ENCODE measurements around the gene CELF5. TPM values are rescaled to one million over a fixed set of nuclear protein-coding genes. Genes with fewer than 3 reads are reported as not detected.
A peak's percentile ranks its signal among the peaks of the same experiment; 100 is the strongest.
"Not testable (repeated sequence)": the region's sequence is repeated elsewhere in the genome, so short reads cannot be mapped to it uniquely, and the experiment has no call there.

Gene CELF5
- total RNA-seq, 1 donor from 2014 or later = not detected

- DNase-seq (ENCODE audit: low spot score in 2 of 2) = no peak
- TF ChIP-seq CTCF (IDR thresholded peaks at IDR 0.05) = peak; percentile 40 to 68 (median 64)
Measured at GRCh38 chr19:3324405-3324856, 100.0 kb downstream of the CELF5 start.

GRCh38 chr19:3325451-3325850 is 101.0 kb downstream of the CELF5 start:
- Histone ChIP-seq H3K9me3 (no peaks in the 10 kb centered on the region), H3K27ac (no peak overlapping the region), H3K36me3 (no peaks in the 10 kb centered on the region), H3K27me3 (no peaks in the 10 kb centered on the region), H3K4me1 (no peaks in the 10 kb centered on the region), H3K4me3 (no peak overlapping the region)
- DNase-seq (ENCODE audit: low spot score in 2 of 2) = no peak
- no peak for TF ChIP-seq CTCF (IDR thresholded peaks at IDR 0.05)
- intact Hi-C loops (cut with DNase I) = no loop called here

More at GRCh38 chr19:3324405-3324856, 100.0 kb downstream of the CELF5 start:
- intact Hi-C loops (cut with DNase I) = no loop called here
- no peaks in the 10 kb centered on the region for H3K9me3 ChIP-seq
- no peak overlapping the region for H3K27ac ChIP-seq
- no peaks in the 10 kb centered on the region for H3K36me3 ChIP-seq
- H3K4me1 ChIP-seq = no peaks in the 10 kb centered on the region
- H3K4me3 ChIP-seq = no peak overlapping the region
- H3K27me3 ChIP-seq = no peaks in the 10 kb centered on the region

GRCh38 chr19:3328743-3329142 is 104.3 kb downstream of the CELF5 start:
- Histone ChIP-seq H3K27ac (no peak overlapping the region), H3K27me3 (no peaks in the 10 kb centered on the region)
- intact Hi-C loops (cut with DNase I) = no loop called here

GRCh38 chr19:3330047-3330446 is 105.6 kb downstream of the CELF5 start:
- Histone ChIP-seq H3K36me3 (no peaks in the 10 kb centered on the region), H3K9me3 (no peaks in the 10 kb centered on the region), H3K4me3 (no peak overlapping the region), H3K4me1 (peaks cover 2 to 11% of the 10 kb centered on the region in 2 donors), H3K27ac (no peak overlapping the region), H3K27me3 (no peaks in the 10 kb centered on the region)
- intact Hi-C loops (cut with DNase I) = no loop called here
- DNase-seq (ENCODE audit: low spot score in 2 of 2) = no peak
- no peak for TF ChIP-seq CTCF (IDR thresholded peaks at IDR 0.05)

More at GRCh38 chr19:3328743-3329142, 104.3 kb downstream of the CELF5 start:
- no peak for TF ChIP-seq CTCF (IDR thresholded peaks at IDR 0.05)
- Histone ChIP-seq H3K9me3 (no peaks in the 10 kb centered on the region), H3K36me3 (no peaks in the 10 kb centered on the region), H3K4me3 (no peak overlapping the region), H3K4me1 (peaks cover 2 to 5% of the 10 kb centered on the region in 2 donors)
- no peak for DNase-seq (ENCODE audit: low spot score in 2 of 2)

GRCh38 chr19:3332232-3332631 is 107.8 kb downstream of the CELF5 start:
- DNase-seq (ENCODE audit: low spot score in 2 of 2) = not testable (repeated sequence)

GRCh38 chr19:3333020-3333583 is 108.6 kb downstream of the CELF5 start:
- Histone ChIP-seq H3K27ac (peak overlapping the region; percentile 1 to 12), H3K27me3 (no peaks in the 10 kb centered on the region), H3K36me3 (no peaks in the 10 kb centered on the region), H3K9me3 (no peaks in the 10 kb centered on the region), H3K4me1 (peaks cover 16 to 40% of the 10 kb centered on the region in 2 donors), H3K4me3 (no peak overlapping the region)
- TF ChIP-seq CTCF (IDR thresholded peaks at IDR 0.05) = no peak
- intact Hi-C loops (cut with DNase I) = no loop called here
- no peak for DNase-seq (ENCODE audit: low spot score in 2 of 2)

More at GRCh38 chr19:3332232-3332631, 107.8 kb downstream of the CELF5 start:
- intact Hi-C loops (cut with DNase I); H3K9me3 ChIP-seq; H3K36me3 ChIP-seq; H3K27me3 ChIP-seq; H3K27ac ChIP-seq; H3K4me3 ChIP-seq: not testable (repeated sequence)
- H3K4me1 ChIP-seq = peaks cover 10 to 32% of the 10 kb centered on the region in 2 donors
